LNCaP clone FGC (cell line): ENCODE data around the gene TFCP2.

ENCODE experiments used
- DNase-seq: peaks from one replicate; pipeline ENCODE4 v3.0.0-alpha.2; 2011; ENCODE audit warnings: low read depth
- H3K4me3 ChIP-seq: 2 replicates; pipeline ENCODE4 v1.5.1; 2011; ENCODE audit warnings: mild to moderate bottlenecking, low read depth, low read length, control low read depth
- TF ChIP-seq, protein P1 (sequence below): IDR thresholded peaks from 2 replicates; pipeline ENCODE4 v1.5.1; 2012; ENCODE audit warnings: mild to moderate bottlenecking; ENCODE audit not compliant: control insufficient read depth, insufficient read depth; ENCODE audit errors: extremely low read depth

The TFCP2 gene

DNA sequence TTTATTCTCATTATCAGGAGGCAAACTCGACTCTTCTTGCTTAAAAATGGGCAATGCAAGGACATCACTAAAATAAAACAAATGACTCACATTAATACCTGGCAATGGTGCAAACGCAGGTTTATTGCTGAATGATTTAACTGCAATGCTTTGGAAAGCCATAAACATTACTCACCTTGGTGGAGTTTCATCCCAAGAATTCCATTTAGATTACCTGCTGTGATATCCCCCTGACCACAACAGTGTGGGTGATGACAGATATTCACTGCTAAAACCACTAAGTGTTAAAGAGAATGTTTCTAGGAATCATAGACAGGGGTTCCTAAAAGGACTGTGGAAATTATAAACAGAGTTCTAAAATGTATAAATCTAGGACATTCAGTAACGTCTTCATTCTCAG lies 54.2 kb downstream of the TFCP2 start:
- TF ChIP-seq, protein P1, sequence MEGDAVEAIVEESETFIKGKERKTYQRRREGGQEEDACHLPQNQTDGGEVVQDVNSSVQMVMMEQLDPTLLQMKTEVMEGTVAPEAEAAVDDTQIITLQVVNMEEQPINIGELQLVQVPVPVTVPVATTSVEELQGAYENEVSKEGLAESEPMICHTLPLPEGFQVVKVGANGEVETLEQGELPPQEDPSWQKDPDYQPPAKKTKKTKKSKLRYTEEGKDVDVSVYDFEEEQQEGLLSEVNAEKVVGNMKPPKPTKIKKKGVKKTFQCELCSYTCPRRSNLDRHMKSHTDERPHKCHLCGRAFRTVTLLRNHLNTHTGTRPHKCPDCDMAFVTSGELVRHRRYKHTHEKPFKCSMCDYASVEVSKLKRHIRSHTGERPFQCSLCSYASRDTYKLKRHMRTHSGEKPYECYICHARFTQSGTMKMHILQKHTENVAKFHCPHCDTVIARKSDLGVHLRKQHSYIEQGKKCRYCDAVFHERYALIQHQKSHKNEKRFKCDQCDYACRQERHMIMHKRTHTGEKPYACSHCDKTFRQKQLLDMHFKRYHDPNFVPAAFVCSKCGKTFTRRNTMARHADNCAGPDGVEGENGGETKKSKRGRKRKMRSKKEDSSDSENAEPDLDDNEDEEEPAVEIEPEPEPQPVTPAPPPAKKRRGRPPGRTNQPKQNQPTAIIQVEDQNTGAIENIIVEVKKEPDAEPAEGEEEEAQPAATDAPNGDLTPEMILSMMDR, result no peak
- DNase-seq, result no peak
- H3K4me3 ChIP-seq, result no peak overlapping the region

- TF ChIP-seq, protein P1, result no peak
- DNase-seq, result no peak
- no peak overlapping the region for H3K4me3 ChIP-seq
Observed at GRCh38 chr12:51115533-51115932, 57.4 kb downstream of the TFCP2 start.

- no peak overlapping the region for H3K4me3 ChIP-seq
- DNase-seq, result no peak
- TF ChIP-seq, protein P1, result no peak
Observed at GRCh38 chr12:51108136-51108535, 64.8 kb downstream of the TFCP2 start.

DNA sequence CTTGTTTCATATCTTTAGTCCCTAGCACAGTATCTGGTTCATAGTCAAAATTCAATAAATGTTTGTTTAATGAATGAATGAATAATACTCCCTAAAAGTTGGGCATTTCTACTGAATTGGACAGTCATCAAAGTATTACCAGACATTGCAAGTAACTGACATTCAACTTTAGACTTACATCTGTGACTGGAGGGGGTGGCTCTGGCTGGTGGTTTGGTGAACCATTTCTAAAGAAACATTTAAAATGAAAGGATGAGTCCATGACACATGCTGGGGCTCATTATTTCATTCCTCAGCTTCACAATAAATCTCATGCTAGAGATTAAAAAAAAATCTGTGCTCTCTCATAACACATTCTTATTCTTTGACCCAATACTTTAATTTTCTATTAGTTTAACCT lies 69.0 kb downstream of the TFCP2 start:
- TF ChIP-seq, protein P1, result no peak
- DNase-seq, result no peak
- H3K4me3 ChIP-seq, result no peak overlapping the region

- no peak overlapping the region for H3K4me3 ChIP-seq
- DNase-seq, result no peak
- TF ChIP-seq, protein P1, result no peak
Observed at GRCh38 chr12:51098611-51099010, 74.3 kb downstream of the TFCP2 start.

DNA sequence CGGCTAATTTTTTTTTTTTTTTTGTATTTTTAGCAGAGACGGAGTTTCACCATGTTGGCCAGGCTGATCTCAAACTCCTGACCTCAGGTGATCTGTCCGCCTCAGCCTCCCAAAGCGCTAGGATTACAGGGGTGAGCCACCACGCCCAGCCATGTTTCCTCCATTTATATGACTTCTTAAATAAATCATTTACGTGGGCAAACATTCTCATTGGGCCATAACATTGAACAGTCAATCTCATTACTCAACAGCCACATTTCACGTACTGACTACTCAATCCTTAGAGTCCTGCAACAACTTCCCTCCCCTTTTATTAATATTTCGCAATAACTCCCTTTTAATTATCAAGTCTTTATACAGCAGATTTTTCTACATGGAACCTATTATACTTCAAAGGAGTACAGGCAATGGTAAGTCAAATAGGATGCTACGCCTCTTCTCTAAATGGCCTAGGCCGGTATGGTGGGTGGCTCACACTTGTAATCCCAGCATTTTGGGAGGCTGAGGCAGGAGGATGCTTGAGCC lies 82.2 kb downstream of the TFCP2 start:
- TF ChIP-seq, protein P1, result no peak
- no peak overlapping the region for H3K4me3 ChIP-seq
- DNase-seq, result no peak

DNA sequence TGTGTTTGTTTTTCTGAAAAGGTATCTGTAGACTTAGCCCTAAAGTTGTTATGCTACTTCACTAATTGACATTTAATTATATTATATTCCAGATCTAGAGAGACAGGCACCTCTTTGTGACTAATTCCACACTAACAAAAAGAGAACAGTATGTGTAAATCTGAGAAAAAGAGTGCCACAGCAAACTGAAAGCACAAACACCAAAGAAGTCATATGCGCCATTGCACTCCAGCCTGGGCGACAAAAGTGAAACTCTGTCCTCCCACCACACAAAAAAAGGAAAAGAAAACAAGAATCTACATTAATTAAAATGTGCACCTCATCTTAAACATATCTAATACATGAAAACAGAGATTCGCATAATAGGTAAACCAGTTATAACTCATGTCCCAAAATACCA lies 85.1 kb downstream of the TFCP2 start:
- TF ChIP-seq, protein P1, result no peak
- H3K4me3 ChIP-seq, result no peak overlapping the region
- no peak for DNase-seq
